ENCODE results near the gene IL17C.
A peak's percentile ranks its signal among the peaks of the same experiment; 100 is the strongest.

IL17C gene

DNA sequence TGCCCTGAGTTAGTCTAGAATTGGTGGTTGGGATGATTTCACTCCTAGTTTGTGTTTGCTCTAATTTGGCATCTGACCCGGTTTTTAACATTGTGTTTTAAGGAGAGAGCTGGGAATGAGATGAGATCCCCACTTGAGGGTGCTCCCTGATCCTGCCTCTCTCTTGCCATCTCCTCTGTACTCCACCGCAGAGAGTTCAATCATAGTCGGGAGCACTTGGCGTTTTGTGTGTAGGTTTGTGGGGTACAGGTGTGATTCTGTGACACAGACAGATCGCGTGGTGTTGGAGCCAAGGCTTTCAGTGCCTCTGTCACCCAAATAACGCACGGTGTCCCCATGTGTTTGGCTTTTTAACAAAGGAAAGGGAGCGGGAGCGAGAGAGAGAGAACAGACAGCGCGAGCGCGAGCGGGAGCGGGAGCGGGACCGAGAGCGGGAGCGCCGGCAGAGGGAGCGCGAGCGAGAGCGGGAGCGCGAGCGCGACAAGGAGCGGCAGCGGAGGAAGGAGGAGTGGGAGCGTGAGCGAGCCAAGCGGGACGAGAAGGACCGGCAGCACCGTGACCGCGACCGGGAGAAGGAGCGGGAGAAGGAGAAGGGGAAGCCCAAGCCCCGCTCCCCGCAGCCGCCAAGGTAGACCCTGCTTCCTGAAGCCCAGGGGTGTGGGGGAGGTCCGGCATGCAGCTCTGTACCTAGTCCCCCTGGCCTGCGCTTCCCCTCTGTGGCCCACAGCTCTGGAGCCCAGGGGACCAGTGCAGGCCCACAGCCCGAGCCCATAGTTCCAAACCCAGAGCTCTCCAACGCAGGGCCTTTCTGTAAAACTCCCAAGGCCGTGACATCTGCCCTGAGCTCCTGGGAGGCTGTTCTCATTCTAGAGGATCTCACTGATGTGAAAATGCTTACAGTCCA, 27.2 kb upstream of the IL17C start:
- DNase-seq = no peak

DNA sequence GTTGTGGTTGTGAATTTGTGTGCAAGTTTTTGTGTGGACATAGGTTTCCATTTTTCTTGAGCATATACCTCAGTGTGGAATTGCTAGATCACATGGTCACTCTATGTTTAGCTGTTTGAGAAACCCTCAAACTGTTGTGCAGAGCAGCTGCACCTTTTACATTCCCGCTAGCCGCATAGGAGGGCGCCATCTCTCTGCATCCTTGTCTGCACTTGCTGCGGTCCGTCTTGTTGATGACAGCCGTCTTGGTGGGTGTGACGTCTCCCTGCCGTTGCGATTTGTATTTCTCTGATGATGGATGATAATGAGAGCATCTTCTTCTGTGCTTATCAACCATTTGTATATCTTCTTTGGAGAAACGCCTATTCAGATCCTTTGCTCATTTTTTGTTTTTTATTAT, 25.1 kb upstream of the IL17C start:
- DNase-seq = no peak

- DNase-seq = no peak
Observed at GRCh38 chr16:88613911-88614817, 24.2 kb upstream of the IL17C start.

- DNase-seq = no peak
Observed at GRCh38 chr16:88614818-88615580, 23.4 kb upstream of the IL17C start.

DNA sequence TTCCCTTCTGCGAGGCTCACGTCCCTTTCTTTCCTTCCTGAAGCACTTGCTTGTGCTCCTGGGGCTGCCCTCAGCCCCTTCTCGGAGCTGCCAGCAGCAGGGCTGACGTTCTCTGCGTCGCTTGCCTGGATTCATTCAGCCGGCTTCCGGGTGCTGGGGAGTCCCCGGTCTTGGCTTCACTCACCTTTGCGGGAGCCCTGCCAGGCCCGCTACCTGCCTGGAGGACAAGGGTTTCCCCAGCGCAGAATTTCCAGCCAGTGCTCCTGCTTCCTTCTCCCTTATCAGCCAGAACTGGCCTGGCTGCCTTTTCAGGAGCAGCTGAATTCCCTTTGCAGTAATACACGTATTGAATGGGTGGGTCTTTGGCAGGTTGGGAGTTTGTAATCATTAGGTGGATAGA, 22.1 kb upstream of the IL17C start:
- DNase-seq = no peak

GRCh38 chr16:88616736-88617135, 21.6 kb upstream of the IL17C start:
- no peak for DNase-seq

DNA sequence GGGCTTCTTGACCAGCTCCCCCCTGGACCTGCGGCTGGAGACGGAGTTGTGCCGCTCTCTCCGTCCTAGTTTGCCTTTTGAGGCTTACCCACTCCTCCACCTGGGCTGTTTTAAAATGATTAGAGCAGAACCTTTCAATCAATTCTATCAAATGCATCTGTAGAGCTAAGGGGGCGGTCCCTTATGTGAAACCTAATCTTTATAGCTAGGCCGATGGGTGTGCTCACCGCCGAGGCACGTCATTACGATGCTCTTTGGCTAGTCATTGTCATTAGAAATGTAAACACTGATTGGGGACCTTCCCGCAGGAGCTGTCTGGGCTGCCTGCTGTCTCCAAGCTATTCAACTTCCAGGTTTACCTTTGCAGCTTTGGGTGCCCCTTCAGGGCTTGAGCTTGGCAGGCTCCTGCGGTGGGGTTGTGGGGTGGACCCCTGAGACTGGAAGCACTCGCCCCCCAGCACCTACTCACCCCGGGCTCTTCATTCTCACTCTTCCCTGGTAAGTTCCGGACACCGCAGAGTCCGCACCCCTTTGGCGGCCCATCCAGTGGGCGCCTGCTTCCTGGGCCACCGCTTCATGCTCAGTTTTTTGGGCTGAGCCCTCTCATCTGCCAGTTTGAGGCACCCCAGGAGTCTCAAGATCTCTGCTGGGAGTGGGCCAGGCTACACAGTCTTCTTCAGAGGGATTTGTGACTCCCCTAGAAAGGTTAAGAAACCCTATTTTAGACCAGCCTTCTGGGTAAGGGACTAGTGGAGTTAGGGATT, 20.9 kb upstream of the IL17C start:
- no peak for DNase-seq

- DNase-seq = no peak
Observed at GRCh38 chr16:88618182-88618955, 20.0 kb upstream of the IL17C start.

DNA sequence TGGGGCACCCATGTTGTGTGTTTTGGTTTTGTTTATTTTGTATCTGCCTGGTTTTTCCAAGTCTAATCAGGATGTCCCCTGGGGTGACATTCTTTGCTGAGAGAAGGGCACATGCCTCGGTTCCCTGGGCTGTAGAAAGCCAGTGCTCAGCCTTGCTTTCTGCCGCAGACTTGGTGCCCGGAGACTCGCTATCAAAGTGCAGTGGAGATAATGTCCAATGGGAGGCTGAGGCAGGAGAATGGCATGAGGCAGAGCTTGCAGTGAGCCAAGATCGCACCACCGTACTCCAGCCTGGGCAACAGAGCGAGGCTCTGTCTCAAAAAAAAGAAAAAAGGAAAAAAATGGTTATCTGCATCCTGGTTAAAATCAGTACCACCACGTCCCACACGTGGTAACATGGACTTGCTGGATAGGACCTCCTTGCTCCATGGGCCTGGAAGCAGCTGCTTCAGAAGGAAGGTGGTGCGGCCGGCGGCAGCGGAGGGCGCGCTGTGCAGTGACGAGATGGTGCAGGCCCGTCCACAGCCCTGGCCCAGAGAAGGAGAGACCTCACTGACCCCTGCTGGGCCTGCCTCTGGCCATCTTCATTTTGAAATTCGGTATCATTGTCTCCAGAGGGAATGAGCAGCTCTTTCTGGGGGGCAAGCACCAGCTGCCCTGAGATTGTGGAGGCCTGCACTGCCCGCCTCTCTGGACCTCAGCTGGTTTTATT, 19.3 kb upstream of the IL17C start:
- no peak for DNase-seq

- DNase-seq = peak; percentile 57
Observed at GRCh38 chr16:88619859-88620815, 18.2 kb upstream of the IL17C start.

GRCh38 chr16:88622125-88622524, 16.2 kb upstream of the IL17C start:
- no peak for DNase-seq

DNA sequence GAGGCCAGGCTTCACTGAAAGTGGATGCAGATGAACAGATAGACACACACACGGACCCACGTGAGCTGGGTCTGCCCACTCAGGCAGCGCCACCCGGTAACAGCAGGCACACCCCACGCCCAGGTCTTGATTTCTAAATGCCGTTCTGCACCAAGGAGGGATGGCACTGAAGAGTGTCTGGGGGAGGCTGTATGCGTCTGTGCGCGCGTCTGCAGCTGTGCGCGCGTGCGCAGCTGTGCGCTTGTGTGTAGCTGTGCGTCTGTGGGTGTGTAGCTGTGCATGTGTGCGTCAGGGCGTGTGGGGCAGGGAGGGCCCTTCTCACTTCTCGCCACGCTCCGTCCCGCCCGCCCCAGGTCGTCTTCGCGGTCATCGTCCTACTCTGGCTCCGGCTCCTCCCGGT, 15.5 kb upstream of the IL17C start:
- DNase-seq = no peak

GRCh38 chr16:88623858-88624257, 14.5 kb upstream of the IL17C start:
- no peak for DNase-seq

GRCh38 chr16:88624481-88624880, 13.9 kb upstream of the IL17C start:
- DNase-seq = no peak

GRCh38 chr16:88624977-88625576, 13.3 kb upstream of the IL17C start:
- DNase-seq = no peak

DNA sequence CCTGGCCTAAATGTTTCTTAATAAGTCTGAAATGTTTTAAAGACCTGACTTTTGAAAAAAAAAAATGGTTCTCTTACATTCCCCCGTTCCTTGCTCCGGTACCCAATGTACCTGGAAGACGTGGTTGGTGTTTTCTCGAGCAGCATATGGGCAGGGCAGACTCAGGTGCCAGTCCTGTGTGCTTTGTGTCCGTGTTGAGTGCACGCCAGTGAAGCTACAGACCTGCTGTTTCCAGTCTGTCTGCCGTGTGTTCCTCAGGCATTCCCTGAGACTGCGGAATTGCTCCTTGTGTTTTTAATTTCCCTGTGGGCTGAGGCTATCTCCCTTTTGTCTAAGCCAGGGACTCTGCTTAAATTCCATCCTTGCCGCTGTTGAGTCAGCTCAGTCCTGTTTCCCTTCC, 11.7 kb upstream of the IL17C start:
- no peak for DNase-seq

DNA sequence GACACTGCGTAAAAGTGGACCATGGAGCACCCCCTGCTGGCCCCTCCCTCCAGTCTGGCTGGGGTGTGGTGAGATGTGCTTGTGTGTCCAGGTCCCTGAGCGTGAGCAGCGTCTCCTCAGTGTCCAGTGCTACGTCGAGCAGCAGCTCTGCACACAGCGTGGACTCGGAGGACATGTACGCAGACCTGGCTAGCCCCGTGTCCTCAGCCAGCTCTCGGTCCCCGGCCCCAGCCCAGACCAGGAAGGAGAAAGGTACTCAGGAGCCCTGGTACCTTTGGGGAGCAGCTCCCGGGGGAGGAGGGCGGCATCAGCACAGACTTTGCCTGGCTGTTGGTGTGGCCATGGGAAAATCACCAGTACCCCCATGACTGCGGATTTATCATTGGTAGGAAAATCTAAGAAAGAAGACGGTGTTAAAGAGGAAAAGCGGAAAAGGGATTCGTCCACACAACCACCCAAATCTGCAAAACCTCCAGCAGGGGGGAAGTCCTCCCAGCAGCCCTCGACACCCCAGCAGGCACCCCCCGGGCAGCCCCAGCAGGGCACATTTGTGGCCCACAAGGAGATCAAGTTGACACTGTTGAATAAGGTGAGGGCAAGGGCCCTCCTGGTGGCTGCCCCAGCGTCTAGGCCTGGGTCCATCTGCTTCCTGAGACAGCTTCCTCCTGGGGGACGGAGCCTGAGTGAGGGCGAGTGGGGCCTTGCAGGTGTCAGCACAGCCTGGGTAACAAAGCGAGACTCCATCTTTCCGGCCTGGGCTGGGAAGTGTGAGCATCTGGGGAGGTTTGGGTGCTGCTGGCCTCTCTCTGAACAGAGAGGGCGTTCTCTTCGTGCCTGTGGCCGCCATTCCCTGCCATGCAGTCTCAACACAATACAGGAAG, 10.6 kb upstream of the IL17C start:
- no peak for DNase-seq

- no peak for DNase-seq
Observed at GRCh38 chr16:88628512-88628974, 9.8 kb upstream of the IL17C start.
